Lung (tissue), 12 donors: ENCODE measurements around the gene MLYCD. TPM values are rescaled to one million over a fixed set of nuclear protein-coding genes. Genes with fewer than 3 reads are reported as not detected.

ENCODE experiments used
- ATAC-seq: fragments of 200-7000 bp; cut with Tn5 transposase; one replicate; pipeline ENCODE4 v1.9.1; 2020; ENCODE audit warnings: moderate number of reproducible peaks; ENCODE audit not compliant: insufficient read depth, low FRiP score
- DNase-seq, 3 donors: peaks; one replicate each; pipeline ENCODE4 v3.0.0-alpha.2; 2013 to 2017
- H3K27ac ChIP-seq, 2 donors: one replicate each; pipeline ENCODE4 v1.5.1; 2013; ENCODE audit warnings: mild to moderate bottlenecking in 2 of 2, moderate library complexity in 2 of 2, control low read depth in 1 of 2, inconsistent platforms in 1 of 2, low read depth in 1 of 2, low read length in 1 of 2
- H3K27me3 ChIP-seq, 3 donors: one replicate each; pipeline ENCODE4 v1.5.1; 2013; ENCODE audit warnings: low read length in 2 of 3; ENCODE audit not compliant: control insufficient read depth in 3 of 3, insufficient read depth in 3 of 3
- H3K36me3 ChIP-seq, 4 donors: one replicate each; pipeline ENCODE4 v1.5.1; 2013; ENCODE audit warnings: low read length in 4 of 4, mild to moderate bottlenecking in 1 of 4, moderate library complexity in 1 of 4; ENCODE audit not compliant: control insufficient read depth in 4 of 4, insufficient read depth in 4 of 4
- H3K4me1 ChIP-seq, 5 donors: one replicate each; pipeline ENCODE4 v1.5.1; 2013; ENCODE audit warnings: low read length in 5 of 5, mild to moderate bottlenecking in 2 of 5, moderate library complexity in 1 of 5; ENCODE audit not compliant: control insufficient read depth in 5 of 5, insufficient read depth in 5 of 5
- H3K4me3 ChIP-seq: one replicate; pipeline ENCODE4 v1.5.1; 2013; ENCODE audit warnings: mild to moderate bottlenecking, control low read depth, moderate library complexity
- H3K9ac ChIP-seq, 2 donors: one replicate each; pipeline ENCODE4 v1.5.1; 2013; ENCODE audit warnings: low read length in 2 of 2, control low read depth in 1 of 2; ENCODE audit not compliant: insufficient read depth in 1 of 2
- H3K9me3 ChIP-seq, 4 donors: one replicate each; pipeline ENCODE4 v1.5.1; 2013; ENCODE audit warnings: low read length in 3 of 4, mild to moderate bottlenecking in 1 of 4, moderate library complexity in 1 of 4; ENCODE audit not compliant: control insufficient read depth in 4 of 4, insufficient read depth in 3 of 4
- CTCF ChIP-seq: IDR thresholded peaks from 2 replicates; pipeline ENCODE4 v1.5.1; 2012; ENCODE audit warnings: mild to moderate bottlenecking; ENCODE audit errors: control extremely low read depth, extremely low read depth
- WGBS, 2 donors: extraction: QIAGEN DNeasy Blood & Tissue Kit; methylation state at CpG; one replicate each; pipeline ENCODE4 v1.1.7; 2013; 5-methylcytosine and 5-hydroxymethylcytosine counted together
- polyA plus RNA-seq, 2 donors: library from polyadenylated mRNA; stranded (reverse); fragments of 200-250 nt; gene quantifications; one replicate each; pipeline ENCODE4 v1.2.1, GENCODE V29; 2013
- total RNA-seq, 2 donors: library from RNA; depleted of rRNA in 1 of 2; stranded (reverse); fragments of >200 nt in 1 of 2; gene quantifications; one replicate each; pipeline ENCODE4 v1.2.1, GENCODE V29; 2014 to 2021
- donor health status: control.
- donor health status: control.
- donor health status: Bipolar disorder and iron deficiency.
- donor health status: healthy.
- donor health status: DM: yes; HTN: yes; CAD: no.

MLYCD gene
- total and polyA plus RNA-seq, 4 donors, result 2.0 to 9.1 (median 4.8) TPM

GRCh38 chr16:83920894-83921491 is 22.1 kb downstream of the MLYCD start:
- DNase-seq (no peak), ATAC-seq (no peak)
- no peaks in the 10 kb centered on the region for H3K27me3 ChIP-seq
- H3K36me3 ChIP-seq, result peaks cover 4 to 49% (median 31%) of the 10 kb centered on the region in 4 donors
- H3K4me1 ChIP-seq, result no peaks in the 10 kb centered on the region
- TF ChIP-seq CTCF, result no peak
- no peak overlapping the region for H3K4me3 ChIP-seq
- 93 to 97% methylated on average over 2 of the region's 2 CpGs for WGBS, 2 donors
- H3K9ac ChIP-seq, result no peak overlapping the region
- no peak overlapping the region for H3K27ac ChIP-seq
- peaks cover 0 to 7% (median 0%) of the 10 kb centered on the region in 4 donors for H3K9me3 ChIP-seq

GRCh38 chr16:83923581-83924365 is 24.9 kb downstream of the MLYCD start:
- Histone ChIP-seq H3K4me3 (no peak overlapping the region), H3K4me1 (peaks cover 0 to 3% (median 0%) of the 10 kb centered on the region in 5 donors), H3K9ac (no peak overlapping the region), H3K9me3 (peaks cover 0 to 2% (median 0%) of the 10 kb centered on the region in 4 donors), H3K27ac (no peak overlapping the region), H3K36me3 (peaks cover 3 to 34% (median 15%) of the 10 kb centered on the region in 4 donors), H3K27me3 (no peaks in the 10 kb centered on the region)
- ATAC-seq (no peak), DNase-seq (no peak)
- 92 to 95% methylated on average over 28 to 31 of the region's 31 CpGs for WGBS, 2 donors
- no peak for TF ChIP-seq CTCF

GRCh38 chr16:83924686-83925085 is 25.8 kb downstream of the MLYCD start:
- no peak for TF ChIP-seq CTCF
- no peaks in the 10 kb centered on the region for H3K9me3 ChIP-seq
- peaks cover under 1 to 25% (median 6%) of the 10 kb centered on the region in 4 donors for H3K36me3 ChIP-seq
- no peak overlapping the region for H3K27ac ChIP-seq
- no peak for DNase-seq
- no peak overlapping the region for H3K4me3 ChIP-seq
- no peak for ATAC-seq
- no peaks in the 10 kb centered on the region for H3K27me3 ChIP-seq
- WGBS, 2 donors, result 87 to 92% methylated on average over 13 of the region's 13 CpGs
- H3K4me1 ChIP-seq, result peaks cover 0 to 3% (median 0%) of the 10 kb centered on the region in 5 donors
- no peak overlapping the region for H3K9ac ChIP-seq
